Endothelial cell of hepatic sinusoid (primary cell): ENCODE results near the gene LDLRAD2.

Source experiments
- in situ Hi-C: cut with HindIII; loops from 2 replicates; pipeline ENCODE4 v1.10.0; 2017; ENCODE audit warnings: low sequenced_read_pairs

The LDLRAD2 gene

GRCh38 chr1:21841852-21842466, 29.9 kb downstream of the LDLRAD2 start:
- in situ Hi-C loops = no loop called here

GRCh38 chr1:21842606-21843162, 30.6 kb downstream of the LDLRAD2 start:
- in situ Hi-C loops = no loop called here

GRCh38 chr1:21843208-21843607, 31.1 kb downstream of the LDLRAD2 start:
- in situ Hi-C loops = no loop called here

GRCh38 chr1:21843996-21844395, 31.9 kb downstream of the LDLRAD2 start:
- in situ Hi-C loops = no loop called here

- in situ Hi-C loops = no loop called here
Observed at GRCh38 chr1:21845646-21846641, 33.9 kb downstream of the LDLRAD2 start.

- in situ Hi-C loops = no loop called here
Observed at GRCh38 chr1:21847223-21848205, 35.4 kb downstream of the LDLRAD2 start.

GRCh38 chr1:21848524-21849174, 36.6 kb downstream of the LDLRAD2 start:
- in situ Hi-C loops = no loop called here

GRCh38 chr1:21849909-21850576, 38.0 kb downstream of the LDLRAD2 start:
- in situ Hi-C loops = loop anchor here (10.0 kb wide), 1 partner anchor 45 kb away; no protein-coding TSS in a partner anchor

- in situ Hi-C loops = loop anchor here (10.0 kb wide), 1 partner anchor 47 kb away; no protein-coding TSS in a partner anchor
Observed at GRCh38 chr1:21851430-21852250, 39.6 kb downstream of the LDLRAD2 start.

GRCh38 chr1:21852282-21853130, 40.4 kb downstream of the LDLRAD2 start:
- in situ Hi-C loops = loop anchor here (10.0 kb wide), 1 partner anchor 48 kb away; no protein-coding TSS in a partner anchor

- in situ Hi-C loops = loop anchor here (10.0 kb wide), 1 partner anchor 48 kb away; no protein-coding TSS in a partner anchor
Observed at GRCh38 chr1:21853131-21853427, 41.0 kb downstream of the LDLRAD2 start.

GRCh38 chr1:21854090-21854750, 42.2 kb downstream of the LDLRAD2 start:
- in situ Hi-C loops = loop anchor here (10.0 kb wide), 1 partner anchor 49 kb away; no protein-coding TSS in a partner anchor

- in situ Hi-C loops = loop anchor here (10.0 kb wide), 1 partner anchor 50 kb away; no protein-coding TSS in a partner anchor
Observed at GRCh38 chr1:21854751-21855131, 42.7 kb downstream of the LDLRAD2 start.

GRCh38 chr1:21855257-21856096, 43.4 kb downstream of the LDLRAD2 start:
- in situ Hi-C loops = loop anchor here (10.0 kb wide), 1 partner anchor 51 kb away; no protein-coding TSS in a partner anchor

GRCh38 chr1:21857142-21857839, 45.2 kb downstream of the LDLRAD2 start:
- in situ Hi-C loops = loop anchor here (10.0 kb wide), 1 partner anchor 52 kb away; no protein-coding TSS in a partner anchor
